Inferior parietal cortex (tissue), 1 donor: Measurements from ENCODE around the gene FCSK.
"Not testable (repeated sequence)": the region's sequence is repeated elsewhere in the genome, so short reads cannot be mapped to it uniquely, and the experiment has no call there.

Experiments used
- DNase-seq: peaks from one replicate; pipeline ENCODE4 v3.0.0-alpha.2; 2016; ENCODE audit errors: extremely low spot score

The FCSK gene

DNA sequence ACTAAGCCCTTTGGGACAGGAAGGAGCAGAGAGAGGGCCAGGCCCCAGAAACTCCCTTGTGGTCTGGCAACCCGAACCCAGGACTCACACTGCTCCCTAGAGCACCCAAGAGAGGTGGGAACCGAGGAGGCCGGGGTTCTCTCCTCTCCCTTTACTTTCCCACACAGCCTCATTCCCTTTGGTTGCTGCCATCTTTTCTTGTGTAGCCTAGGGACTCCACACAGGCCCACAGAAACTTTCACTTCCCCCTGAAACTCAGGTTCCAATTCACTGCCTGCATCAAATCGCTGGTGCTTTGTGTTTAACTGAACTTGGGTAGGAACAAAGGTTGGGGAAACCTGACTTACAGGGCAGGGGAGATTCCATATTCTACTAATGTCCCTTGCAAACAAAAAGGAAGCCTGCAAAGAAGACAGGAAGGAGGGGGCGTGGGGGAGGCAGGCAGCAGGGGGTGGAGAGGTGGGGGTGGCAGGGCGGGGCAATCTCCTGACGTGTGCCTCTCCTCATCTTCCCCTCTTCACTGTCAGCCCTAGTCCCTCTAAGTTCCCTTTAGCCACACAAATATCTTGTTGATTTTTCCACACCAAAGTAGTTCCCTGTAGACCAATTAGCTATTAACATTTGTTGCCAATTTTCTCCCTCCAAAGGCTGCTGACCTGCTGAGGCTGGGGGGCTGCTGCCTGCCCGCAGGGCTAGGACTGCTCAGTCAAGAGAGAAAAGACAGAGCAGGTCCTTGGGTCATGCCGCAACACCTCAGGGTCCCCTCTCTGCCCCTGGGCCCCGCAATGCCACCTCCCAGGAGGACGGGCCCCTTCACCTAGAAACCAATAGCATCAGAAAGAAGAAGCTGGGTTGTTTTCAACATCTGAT lies 23.5 kb upstream of the FCSK start:
- no peak for DNase-seq

DNA sequence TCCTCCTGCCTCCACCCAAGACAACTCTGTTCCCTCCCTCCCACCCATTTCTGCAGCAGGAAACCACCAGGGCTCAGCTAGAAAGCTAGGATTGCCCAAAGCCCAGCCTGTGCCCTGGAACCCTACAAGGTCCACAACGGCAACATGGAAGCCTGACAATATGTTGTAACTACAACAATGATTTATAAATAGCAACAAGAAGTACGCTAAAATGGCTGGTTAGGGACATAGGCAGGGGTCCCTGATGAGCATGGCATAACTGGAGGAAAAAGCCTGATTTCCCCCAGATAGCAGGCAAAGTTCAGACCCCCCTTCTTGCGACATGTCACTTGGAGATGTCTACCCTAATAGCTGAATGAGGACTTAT lies 22.1 kb upstream of the FCSK start:
- no peak for DNase-seq

DNA sequence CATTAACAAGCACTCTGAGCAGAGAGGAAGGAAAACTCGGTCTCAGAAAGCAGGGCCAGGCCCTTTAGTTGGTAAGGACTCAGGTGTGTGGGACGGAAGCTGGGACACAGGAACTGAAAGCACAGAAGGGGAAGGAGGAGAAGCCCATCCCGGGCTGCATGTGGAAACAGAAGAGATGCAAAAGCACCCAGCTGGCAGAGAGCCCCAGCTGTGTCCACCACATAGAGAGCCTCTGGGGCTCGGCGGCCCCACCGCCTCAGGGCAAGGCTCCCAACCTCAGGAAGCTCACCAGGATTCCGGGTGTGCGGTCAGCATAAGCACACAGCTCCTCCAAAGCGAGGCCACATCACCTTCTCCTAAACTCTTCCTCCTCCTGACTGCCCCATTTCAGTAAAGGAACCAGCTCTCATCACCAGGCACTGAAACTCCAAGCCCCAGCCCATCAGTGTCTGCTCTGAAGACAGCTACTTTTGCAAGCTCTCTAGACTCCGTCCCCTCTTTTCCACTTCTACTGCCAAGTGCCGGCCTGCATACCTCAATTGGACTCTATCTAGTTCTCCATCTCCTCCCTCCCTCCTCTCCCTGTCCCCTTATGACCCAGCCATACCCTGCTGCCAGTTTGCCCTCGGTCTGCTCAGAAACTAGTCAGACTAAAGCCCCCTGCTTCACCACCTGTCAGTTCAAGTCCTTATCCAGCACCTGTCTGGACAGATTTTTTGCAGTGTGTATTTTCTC lies 21.5 kb upstream of the FCSK start:
- no peak for DNase-seq

DNA sequence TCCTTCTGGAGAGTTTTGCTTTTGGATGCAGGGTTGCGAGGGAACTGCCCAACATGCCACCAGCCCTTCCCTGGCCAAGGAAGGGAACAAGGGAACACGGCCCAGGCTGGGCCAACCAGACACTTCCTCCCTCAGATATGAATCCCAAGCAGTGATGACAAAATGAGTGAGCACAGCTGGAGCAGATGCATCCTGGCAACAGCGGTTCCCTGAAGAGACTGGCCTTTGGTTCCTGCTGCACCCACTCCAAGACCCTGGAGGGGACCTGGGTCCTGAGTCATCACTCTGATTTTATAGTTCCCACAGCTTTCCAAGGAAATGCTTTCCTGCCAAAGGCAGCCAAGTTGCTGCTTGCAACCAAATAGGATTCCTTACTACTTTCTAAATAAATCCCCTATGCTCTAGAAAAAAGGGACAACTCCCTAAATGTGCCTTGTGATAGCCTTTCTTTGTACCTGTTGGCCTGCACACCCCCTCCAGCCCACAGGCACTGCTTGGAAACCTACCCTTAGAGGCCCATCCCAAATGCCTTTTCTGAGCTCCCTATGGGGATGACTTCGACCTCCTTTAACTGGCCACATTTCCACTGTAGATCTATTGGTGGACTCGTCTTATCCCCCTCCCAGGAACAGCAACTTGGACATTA lies 20.8 kb upstream of the FCSK start:
- DNase-seq = no peak

DNA sequence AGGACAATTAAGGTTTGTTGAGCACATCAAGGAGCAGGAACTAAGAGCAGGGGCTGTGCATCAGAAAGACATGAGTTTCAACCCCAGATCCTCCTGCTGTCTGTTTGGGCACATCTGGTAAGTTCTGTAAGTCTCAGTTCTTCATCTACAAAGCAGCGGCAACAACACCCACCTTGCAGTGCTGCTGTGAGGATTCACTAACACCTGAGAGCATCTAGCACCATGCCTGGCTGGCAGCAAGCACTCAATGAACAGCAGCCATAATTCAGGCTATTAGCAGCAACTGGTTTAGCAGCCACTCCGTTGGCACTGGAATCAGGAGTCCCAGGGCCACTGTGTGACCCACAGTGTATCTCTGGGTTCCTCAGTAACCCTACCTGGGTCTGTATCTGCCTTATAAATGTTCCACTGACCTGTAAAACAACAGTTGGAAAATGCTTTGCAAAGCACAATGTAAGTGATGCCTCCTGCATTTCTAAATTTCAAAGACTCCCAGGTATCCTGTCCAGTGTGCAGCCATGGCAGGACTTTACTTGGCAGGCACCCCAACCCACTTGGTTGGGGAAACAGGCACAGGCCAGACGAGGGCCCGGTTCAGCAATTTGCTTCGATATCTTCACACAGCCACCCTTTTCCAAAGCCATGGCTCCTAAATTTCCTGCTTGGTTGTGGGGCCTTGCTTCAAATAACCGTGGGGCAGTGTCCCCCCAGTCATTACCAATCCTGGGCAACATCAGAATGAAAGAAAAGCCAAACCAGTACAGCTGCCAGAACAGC lies 19.7 kb upstream of the FCSK start:
- no peak for DNase-seq

DNA sequence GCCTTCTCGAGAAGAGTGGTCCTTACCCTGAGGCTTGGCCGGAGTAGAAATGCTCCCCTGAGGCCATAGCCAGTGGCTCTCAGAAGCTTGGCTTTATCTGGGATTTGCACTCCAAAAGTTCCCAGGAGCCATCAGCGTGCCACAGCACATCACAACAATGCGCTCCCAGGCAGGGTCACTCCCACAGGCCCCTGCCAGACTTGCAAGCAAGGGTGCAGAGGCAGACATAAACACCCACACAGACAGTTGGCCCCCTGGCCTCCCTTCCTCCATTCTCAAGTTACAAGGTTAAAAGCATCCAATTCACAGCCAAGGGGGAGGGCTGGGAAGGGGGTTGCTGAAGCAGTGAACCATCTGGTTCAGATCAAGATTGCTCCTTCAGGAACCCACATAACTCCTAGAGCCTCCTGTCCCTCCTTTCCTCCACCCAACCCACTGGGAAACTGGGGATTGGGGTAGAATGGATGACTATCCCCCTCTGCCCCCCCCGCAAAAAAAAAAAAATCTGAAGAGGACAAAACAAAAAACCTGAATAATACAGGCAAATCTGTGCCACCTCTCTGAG lies 17.3 kb upstream of the FCSK start:
- DNase-seq = no peak

DNA sequence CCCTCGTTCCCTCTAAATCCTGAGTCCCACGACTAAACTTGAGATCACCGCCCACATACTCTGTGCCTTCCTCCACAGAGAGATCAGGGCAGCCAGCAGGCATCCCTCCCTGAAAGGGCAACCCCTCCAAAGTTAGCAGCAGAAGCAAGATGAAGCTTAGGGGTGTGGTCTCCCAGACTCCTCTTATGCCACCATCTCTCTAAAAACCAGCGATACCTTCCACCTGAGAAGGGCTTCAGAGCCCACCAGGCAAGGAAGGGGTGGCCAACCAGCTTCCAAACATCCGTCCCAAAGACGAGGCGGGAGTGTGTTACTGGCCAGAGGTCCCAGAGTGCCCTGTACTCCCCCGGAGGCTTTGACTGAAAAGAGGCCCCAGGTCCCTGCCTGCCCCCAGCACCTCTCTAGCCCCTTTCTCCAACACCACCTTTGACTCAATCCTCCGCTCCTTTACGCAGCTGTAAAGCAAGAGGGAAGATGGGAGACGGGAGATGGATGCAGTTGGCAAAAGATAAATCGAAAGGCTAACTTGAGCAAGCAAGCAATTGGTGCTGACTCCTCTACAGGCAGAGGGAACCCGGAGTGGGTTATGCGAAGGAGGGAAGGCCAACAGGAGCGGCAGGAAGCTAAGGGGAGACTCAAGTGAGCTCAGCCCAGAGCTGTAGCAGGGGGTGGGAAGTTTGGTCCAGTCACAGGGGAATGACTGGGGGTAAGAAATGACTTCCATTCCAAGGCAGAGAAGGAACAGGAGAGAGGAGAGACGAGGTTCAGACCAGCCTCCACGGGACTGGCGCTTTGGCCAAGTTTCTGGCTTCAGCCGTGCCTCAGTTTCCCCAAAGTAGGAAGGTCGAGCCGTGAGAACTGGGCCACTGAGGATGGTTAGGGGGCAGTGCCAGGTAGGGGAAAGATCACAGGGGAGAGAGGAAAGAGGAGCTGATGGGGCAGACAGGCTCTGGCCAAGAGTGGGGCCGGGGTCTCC lies 16.5 kb upstream of the FCSK start:
- no peak for DNase-seq

DNA sequence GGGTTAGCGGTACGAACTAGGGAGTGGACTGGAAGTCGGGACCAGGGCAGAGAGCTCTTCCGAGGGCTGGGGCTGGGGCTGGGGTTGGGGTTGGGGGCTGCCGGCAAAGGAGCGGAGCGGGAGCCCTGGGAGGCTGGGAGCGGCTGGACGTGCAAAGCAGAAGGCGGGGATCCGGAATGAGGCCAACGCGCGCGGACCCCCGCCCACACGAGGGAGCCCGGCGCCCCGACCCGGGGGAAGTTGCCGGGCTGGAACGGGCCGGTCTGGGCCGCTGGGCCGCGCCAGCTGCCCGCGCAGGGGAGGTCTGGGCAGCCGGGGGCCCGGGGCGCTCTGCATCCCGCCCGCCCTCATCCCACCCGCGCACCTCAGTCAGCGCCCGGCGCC lies 15.8 kb upstream of the FCSK start:
- no peak for DNase-seq

DNA sequence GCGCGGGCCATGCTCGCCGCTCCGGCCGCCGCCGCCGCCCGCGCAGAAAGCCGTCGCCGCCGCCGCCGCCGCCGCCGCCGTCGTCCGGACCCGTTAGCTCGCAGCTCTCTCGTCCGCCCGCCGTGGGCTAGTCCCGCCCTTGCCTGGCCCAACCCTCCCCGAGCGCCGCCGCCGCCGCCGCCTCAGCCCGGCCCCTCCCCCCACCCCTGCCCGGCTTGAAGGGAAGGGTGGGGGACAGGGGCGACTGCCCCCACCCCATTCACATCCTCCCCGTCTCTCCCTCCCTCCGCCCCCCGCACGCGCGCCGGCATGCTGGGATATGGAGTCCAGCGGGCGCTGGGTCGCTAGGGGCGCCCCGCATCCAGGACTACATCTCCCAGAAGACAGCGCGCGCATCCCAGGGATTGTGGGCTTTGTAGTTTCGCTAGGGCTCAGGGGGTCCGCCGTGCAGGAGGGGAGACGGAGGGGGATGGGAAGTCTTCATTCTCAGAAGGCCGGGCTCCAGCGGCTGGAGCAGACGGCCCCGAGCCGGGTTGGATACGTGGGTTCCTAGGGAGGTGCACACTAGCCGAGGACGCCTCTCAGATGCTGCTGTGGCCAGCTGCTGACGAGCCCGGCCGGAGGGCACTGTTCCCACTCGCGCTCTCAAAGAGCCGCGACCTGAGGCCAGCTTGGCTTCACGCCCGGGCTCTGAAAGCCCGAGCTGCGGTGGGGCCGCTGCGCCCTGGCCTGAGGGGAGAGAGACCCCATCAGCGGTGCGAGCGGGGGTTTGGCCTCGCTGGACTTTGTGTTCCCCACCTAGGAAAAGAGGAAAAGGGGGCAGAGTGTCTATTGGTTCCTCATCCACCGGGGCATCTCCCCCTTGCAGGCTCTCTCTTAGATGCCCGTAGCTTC lies 15.2 kb upstream of the FCSK start, which contains the start of gene ST3GAL2:
Gene ST3GAL2 (minus strand): TSS at position 132 of the 894 bp plus-strand sequence. CDS start 40,570 bp downstream, outside the sequence.
- peak; percentile 93 for DNase-seq

DNA sequence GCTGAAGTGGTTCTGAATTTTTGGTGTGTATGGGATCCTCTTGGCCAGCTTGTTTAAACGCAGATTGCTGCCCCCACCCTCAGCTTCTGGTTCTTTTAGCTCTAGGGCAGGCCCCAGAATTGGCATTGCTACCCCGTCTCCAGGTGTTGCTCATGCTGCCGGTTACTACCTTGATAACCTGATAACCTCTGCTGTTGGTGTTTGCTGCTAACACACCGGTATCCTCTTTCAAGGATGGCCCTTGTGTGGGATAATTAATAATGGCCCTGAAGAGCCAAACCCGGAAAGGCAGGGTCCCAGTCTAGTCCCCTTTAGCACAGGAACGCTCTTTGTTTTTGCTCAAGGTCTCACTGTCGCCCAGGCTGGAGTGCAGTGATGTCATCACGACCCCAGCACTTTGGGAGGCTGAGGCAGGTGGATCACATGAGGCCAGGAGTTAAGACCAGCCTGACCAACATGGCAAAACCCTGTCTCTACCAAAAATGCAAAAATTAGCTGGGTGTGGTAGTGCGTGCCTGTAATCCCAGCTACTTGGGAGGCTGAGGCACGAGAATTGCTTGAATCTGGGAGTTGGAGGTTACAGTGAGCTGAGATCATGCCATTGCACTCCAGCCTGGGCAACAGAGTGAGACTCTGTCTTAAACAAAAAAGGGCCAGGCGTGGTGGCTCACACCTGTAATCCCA lies 14.2 kb upstream of the FCSK start:
- DNase-seq = no peak

DNA sequence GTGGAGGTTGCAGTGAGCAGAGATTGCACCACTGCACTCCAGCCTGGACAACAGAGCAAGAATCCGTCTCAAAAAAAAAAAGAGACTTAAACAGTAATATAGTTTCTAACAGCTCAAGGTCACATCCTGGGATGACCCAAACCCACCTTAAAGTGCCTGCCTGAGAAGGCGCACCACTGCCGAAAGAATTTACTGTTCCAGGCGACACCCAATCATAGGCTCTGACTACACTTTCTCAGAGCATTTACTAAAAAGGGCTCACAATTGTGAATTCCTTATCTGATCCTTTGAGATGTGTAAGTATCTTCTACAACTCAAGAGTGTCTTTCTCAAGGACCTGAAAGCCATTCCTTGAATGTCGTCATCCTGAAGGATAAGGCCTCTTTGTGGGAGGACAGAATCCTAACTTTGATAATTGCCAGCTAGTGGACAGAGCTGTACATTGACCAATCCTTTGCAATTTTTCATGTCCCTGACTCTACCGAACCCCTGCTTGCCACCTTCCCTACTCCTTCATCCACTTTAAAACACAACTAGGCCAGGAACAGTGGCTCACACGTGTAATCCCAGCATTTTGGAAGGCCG lies 12.9 kb upstream of the FCSK start:
- DNase-seq = no peak

DNA sequence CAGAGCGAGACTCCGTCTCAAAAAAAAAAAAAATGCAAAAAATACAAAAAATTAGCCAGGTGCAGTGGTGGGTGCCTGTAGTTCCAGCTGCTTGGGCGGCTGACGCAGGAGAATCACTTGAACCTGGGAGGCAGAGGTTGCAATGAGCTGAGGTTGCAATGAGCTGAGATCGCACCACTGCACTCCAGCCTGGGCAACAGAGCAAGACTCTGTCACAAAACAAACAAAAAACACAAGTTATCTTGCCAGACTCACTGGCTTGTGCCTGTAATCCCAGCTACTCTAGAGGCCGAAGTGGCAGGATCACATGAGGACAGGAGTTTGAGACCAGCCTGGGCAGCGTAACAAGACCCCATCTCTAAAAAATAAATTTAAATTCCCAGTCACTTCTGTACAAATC lies 12.1 kb upstream of the FCSK start:
- DNase-seq = no peak

DNA sequence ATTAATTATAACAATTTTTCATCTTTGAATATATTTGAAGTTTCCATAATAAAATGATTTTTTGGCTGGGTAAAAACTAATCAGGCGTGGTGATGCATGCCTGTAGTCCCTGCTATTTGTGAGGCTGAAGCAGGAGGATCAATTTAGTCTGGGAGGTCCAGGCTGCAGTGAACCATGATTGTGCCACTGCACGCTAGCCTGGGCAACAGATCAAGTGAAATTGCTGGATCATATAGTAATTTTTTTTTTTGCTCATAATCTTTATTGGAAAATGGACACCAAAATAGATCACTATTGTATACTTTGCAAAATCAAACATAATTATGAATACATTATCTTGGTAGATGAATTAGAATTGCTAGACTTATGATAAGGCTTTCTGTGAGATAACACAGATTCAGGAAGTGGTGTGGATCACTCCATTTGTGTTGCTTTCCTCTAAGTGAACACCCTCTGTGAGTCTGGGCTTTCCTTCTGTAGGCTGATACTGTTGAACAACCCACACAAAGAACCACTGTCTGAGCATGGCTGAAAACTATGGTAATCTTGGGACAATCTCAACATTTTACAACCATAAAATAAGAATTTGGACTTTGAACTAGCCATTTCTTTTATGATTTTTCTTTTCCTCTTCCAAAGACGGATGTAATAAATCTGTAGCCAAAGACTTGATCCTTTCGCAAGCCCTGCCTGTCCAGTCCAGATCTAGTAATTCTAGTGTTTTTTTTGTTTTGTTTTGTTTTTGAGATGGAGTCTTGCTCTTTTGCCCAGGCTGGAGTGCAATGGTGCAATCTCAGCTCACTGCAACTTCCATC lies 9.9 kb upstream of the FCSK start:
- no peak for DNase-seq

DNA sequence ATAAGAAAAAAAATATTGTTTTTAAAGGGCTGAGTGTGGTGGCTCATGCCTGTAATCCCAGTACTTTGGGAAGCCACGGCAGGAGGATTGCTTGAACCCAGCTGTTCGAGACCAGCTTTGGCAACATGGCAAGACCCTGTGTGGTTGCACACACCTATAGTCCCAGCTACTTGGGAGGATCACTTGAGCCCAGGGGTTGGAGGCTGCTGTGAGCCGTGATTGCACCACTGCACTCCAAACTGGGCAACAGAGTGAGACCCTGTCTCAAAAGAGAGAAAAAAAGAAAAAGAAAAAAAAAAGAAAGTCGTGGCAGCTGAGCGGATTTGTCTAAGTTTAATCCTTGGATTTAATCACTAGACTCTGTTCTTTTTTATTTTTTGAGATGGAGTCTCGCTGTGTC lies 6.3 kb upstream of the FCSK start:
- no peak for DNase-seq

DNA sequence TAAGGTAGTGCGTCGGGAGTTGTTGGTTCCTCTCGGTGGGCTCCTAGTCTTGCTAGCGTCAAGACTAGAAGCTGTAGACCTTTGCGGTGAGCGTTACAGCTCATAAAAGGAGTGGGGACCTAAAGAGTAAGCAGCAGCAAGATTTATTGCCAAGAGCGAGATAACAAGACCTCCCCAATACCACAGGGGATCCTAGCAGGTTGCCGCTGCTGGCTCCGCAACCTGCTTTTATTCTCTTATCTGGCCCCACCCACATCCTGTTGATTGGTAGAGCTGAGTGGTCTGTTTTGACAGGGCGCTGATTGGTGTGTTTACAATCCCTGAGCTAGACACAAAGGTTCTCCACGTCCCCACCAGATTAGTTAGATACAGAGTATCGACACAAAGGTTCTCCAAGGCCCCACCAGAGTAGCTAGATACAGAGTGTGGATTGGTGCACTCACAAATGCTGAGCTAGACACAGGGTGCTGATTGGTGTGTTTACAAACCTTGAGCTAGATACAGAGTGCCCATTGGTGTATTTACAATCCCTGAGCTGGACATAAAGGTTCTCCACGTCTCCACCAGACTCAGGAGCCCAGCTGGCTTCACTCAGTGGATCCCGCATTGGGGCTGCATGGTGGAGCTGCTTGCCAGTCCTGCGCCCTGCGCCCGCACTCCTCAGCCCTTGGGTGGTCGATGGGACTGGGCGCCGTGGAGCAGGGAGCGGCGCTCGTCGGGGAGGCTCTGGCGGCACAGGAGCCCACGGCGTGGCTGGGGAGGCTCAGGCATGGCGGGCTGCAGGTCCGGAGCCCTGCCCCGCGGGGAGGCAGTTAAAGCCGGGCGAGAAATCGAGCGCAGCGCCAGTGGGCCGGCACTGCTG lies 4.0 kb upstream of the FCSK start:
- not testable (repeated sequence) for DNase-seq

DNA sequence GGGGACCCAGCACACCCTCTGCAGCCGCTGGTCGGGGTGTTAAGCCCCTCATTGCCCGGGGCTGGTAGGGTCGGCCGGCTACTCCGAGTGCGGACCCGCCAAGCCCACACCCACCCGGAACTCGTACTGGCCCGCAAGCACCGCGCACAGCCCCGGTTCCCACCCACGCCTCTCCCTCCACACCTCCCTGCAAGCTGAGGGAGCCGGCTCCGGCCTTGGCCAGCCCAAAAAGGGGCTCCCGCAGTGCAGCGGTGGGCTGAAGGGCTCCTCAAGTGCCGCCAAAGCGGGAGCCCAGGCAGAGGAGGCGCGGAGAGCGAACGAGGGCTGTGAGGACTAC lies 3.4 kb upstream of the FCSK start:
- DNase-seq = not testable (repeated sequence)
